GM23248 (cell line): ENCODE data around the gene PEX6. TPM values are rescaled to one million over a fixed set of nuclear protein-coding genes. Genes with fewer than 3 reads are reported as not detected.

Experiments
- DNase-seq: peaks from one replicate; pipeline ENCODE4 v3.0.0-alpha.2; 2015
- H2AFZ ChIP-seq: fragments of 200-600 bp; sonication (generic); 2 replicates; pipeline ENCODE4 v1.6.1; 2016; ENCODE audit warnings: antibody characterized with exemption
- H3F3A ChIP-seq: fragments of 200-600 bp; sonication (generic); 2 replicates; pipeline ENCODE4 v1.6.1; 2016; ENCODE audit warnings: mild to moderate bottlenecking, antibody characterized with exemption, mixed run types; ENCODE audit not compliant: insufficient read depth
- H3K27ac ChIP-seq: fragments of 200-600 bp; sonication (generic); 2 replicates; pipeline ENCODE4 v1.5.1; 2016; ENCODE audit warnings: mild to moderate bottlenecking
- H3K27me3 ChIP-seq: fragments of 200-600 bp; sonication (generic); replicated peaks from 2 replicates; pipeline ENCODE4 v1.6.1; 2016; ENCODE audit warnings: mild to moderate bottlenecking; ENCODE audit not compliant: insufficient read depth
- H3K36me3 ChIP-seq: fragments of 200-600 bp; sonication (generic); 2 replicates; pipeline ENCODE4 v1.6.1; 2016; ENCODE audit warnings: low read depth, mild to moderate bottlenecking
- H3K4me1 ChIP-seq: fragments of 200-600 bp; sonication (generic); 2 replicates; pipeline ENCODE4 v1.6.1; 2016; ENCODE audit warnings: mild to moderate bottlenecking; ENCODE audit not compliant: insufficient read depth
- H3K4me2 ChIP-seq: fragments of 200-600 bp; sonication (generic); one replicate; pipeline ENCODE4 v1.6.1; 2016; ENCODE audit warnings: mild to moderate bottlenecking; ENCODE audit not compliant: unreplicated experiment
- H3K4me3 ChIP-seq: fragments of 200-600 bp; sonication (generic); 2 replicates; pipeline ENCODE4 v1.5.1; 2016; ENCODE audit warnings: mild to moderate bottlenecking
- H3K79me2 ChIP-seq: fragments of 200-600 bp; sonication (generic); 2 replicates; pipeline ENCODE4 v1.6.1; 2016; ENCODE audit warnings: mild to moderate bottlenecking; ENCODE audit not compliant: insufficient read depth
- H3K9ac ChIP-seq: fragments of 200-600 bp; sonication (generic); 2 replicates; pipeline ENCODE4 v1.6.1; 2016; ENCODE audit warnings: mild to moderate bottlenecking
- H3K9me2 ChIP-seq: fragments of 200-600 bp; sonication (generic); 2 replicates; pipeline ENCODE4 v1.6.1; 2016; ENCODE audit warnings: mixed run types, mild to moderate bottlenecking, moderate library complexity; ENCODE audit not compliant: insufficient read depth
- H3K9me3 ChIP-seq: fragments of 200-600 bp; sonication (generic); one replicate; pipeline ENCODE4 v1.6.1; 2017; ENCODE audit warnings: low read depth
- H4K20me1 ChIP-seq: fragments of 200-600 bp; sonication (generic); 2 replicates; pipeline ENCODE4 v1.6.0; 2016; ENCODE audit not compliant: insufficient read depth
- EZH2 ChIP-seq: fragments of 200-600 bp; sonication (generic); IDR thresholded peaks from 2 replicates; pipeline ENCODE4 v1.6.1; 2018; ENCODE audit warnings: antibody characterized with exemption, mild to moderate bottlenecking; ENCODE audit not compliant: insufficient read depth, poor library complexity, severe bottlenecking
- EZH2phosphoT487 ChIP-seq: fragments of 200-600 bp; sonication (generic); IDR thresholded peaks from 2 replicates; pipeline ENCODE4 v1.6.1; 2018; ENCODE audit warnings: antibody characterized with exemption, moderate library complexity, mild to moderate bottlenecking, low read depth; ENCODE audit not compliant: insufficient read depth
- WGBS, 2 experiments: methylation state at CpG; one replicate each; pipeline ENCODE4 v1.1.6; 2015 to 2017; ENCODE audit warnings: low lambda C conversion rate in 2 of 2, low coverage in 1 of 2; ENCODE audit errors: missing lambda C conversion rate in 2 of 2; 5-methylcytosine and 5-hydroxymethylcytosine counted together
- in situ Hi-C: fragments of 300-500 bp; cut with MboI; formaldehyde crosslinking; loops from 2 replicates; pipeline ENCODE4 v1.15.0; 2020
- polyA plus RNA-seq: library from polyadenylated mRNA; unstranded; fragments of >200 nt; fragmentation: Nextera tagmentation; extraction: Ambion mirVana; gene quantifications from 2 replicates; pipeline ENCODE4 v1.2.1, GENCODE V29; 2016
- total RNA-seq: library from RNA; depleted of rRNA; stranded (reverse); fragments of >200 nt; shearing (Covaris generic); gene quantifications from 2 replicates; pipeline ENCODE4 v1.2.3, GENCODE V29; 2014

PEX6 gene
- total and polyA plus RNA-seq, 2 experiments from 2014 or later: 12.5 to 44.2 TPM

- Histone ChIP-seq H3K9ac (peak overlapping the region; percentile 58), H4K20me1 (no peaks in the 10 kb centered on the region; the same call in 1 of the 2 replicates), H3K36me3 (peaks cover 28% of the 10 kb centered on the region; the same call in 1 of the 2 replicates), H3K9me3 (no peaks in the 10 kb centered on the region), H3K9me2 (no peaks in the 10 kb centered on the region), H3F3A (peaks cover 42% of the 10 kb centered on the region), H3K79me2 (peaks cover 86% of the 10 kb centered on the region), H3K4me3 (peak overlapping the region; percentile 9; the same call in 1 of the 2 replicates), H3K4me2 (peak overlapping the region; percentile 25), H3K27me3 (no peaks in the 10 kb centered on the region), H3K27ac (no peak overlapping the region), H3K4me1 (peaks cover 38% of the 10 kb centered on the region), H2AFZ (no peak overlapping the region)
- no peak for DNase-seq
- TF ChIP-seq EZH2 (no peak), EZH2phosphoT487 (no peak)
- in situ Hi-C loops: no loop called here
- 63 to 64% methylated on average over 7 of the region's 7 CpGs for WGBS, 2 experiments
These were observed 37.4 kb upstream of the PEX6 start for GRCh38 chr6:43016176-43016942.

- Histone ChIP-seq H3K9me2 (no peaks in the 10 kb centered on the region), H3K27me3 (no peaks in the 10 kb centered on the region), H3K9ac (peak overlapping the region; percentile 97), H3K36me3 (peaks cover 22% of the 10 kb centered on the region; the same call in 1 of the 2 replicates), H2AFZ (peak overlapping the region; percentile 29; the same call in 1 of the 2 replicates), H3K4me3 (peak overlapping the region; percentile 90), H3K79me2 (peaks cover 85% of the 10 kb centered on the region), H3K4me1 (peaks cover 32% of the 10 kb centered on the region), H3K9me3 (no peaks in the 10 kb centered on the region), H3K27ac (peak overlapping the region; percentile 76), H4K20me1 (no peaks in the 10 kb centered on the region; the same call in 1 of the 2 replicates), H3K4me2 (peak overlapping the region; percentile 86), H3F3A (peaks cover 34% of the 10 kb centered on the region)
- in situ Hi-C loops: no loop called here
- WGBS, 2 experiments: 0% methylated on average over 6 to 7 of the region's 7 CpGs
- TF ChIP-seq EZH2 (no peak), EZH2phosphoT487 (no peak)
- peak; percentile 81 for DNase-seq
These were observed 35.5 kb upstream of the PEX6 start for GRCh38 chr6:43014434-43014909.

- peak; percentile 99 for DNase-seq
- Histone ChIP-seq H3K79me2 (peaks cover 79% of the 10 kb centered on the region), H3K9ac (peak within 1 kb of the TSS; percentile 97), H2AFZ (peak within 1 kb of the TSS; percentile 90), H3F3A (peaks cover 29% of the 10 kb centered on the region), H3K4me3 (peak within 1 kb of the TSS; percentile 90), H4K20me1 (no peaks in the 10 kb centered on the region; the same call in 1 of the 2 replicates), H3K9me3 (no peaks in the 10 kb centered on the region), H3K36me3 (peaks cover 17% of the 10 kb centered on the region; the same call in 1 of the 2 replicates), H3K27ac (peak within 1 kb of the TSS; percentile 76), H3K4me1 (peaks cover 32% of the 10 kb centered on the region), H3K27me3 (no peaks in the 10 kb centered on the region), H3K4me2 (peak within 1 kb of the TSS; percentile 94), H3K9me2 (no peaks in the 10 kb centered on the region)
- TF ChIP-seq EZH2phosphoT487 (no peak), EZH2 (no peak)
- in situ Hi-C loops: no loop called here
- WGBS, 2 experiments: 0 to 2% methylated on average over 46 to 51 of the region's 51 CpGs
These were observed 35.0 kb upstream of the PEX6 start, which contains the start of the genes KLHDC3 and MEA1 for GRCh38 chr6:43013843-43014433. TSS of gene KLHDC3 (plus strand) at chr6:43014249. CDS start at chr6:43017193, 2,944 bp downstream. TSS of gene MEA1 (minus strand) at chr6:43013946. CDS start at chr6:43013813, 133 bp downstream.
